Prostate gland (tissue), 2 donors: ENCODE measurements around the gene ADGRL3. TPM values are rescaled to one million over a fixed set of nuclear protein-coding genes. Genes with fewer than 3 reads are reported as not detected.

Experiments used
- DNase-seq: peaks from one replicate; pipeline ENCODE4 v3.0.0-alpha.2; 2019; ENCODE audit warnings: low spot score
- H3K27ac ChIP-seq, 2 donors: fragments of 200-600 bp; sonication (generic); 2 replicates each; pipeline ENCODE4 v1.5.1; 2017 to 2019
- H3K27me3 ChIP-seq: fragments of 200-600 bp; sonication (generic); replicated peaks from 2 replicates; pipeline ENCODE4 v1.5.1; 2019; ENCODE audit not compliant: insufficient read depth
- H3K36me3 ChIP-seq, 2 donors: fragments of 200-600 bp; sonication (generic); 1 replicate in 1 of 2; 2 replicates in 1 of 2; pipeline versions ENCODE4 v1.5.1 to v1.8.1; 2017 to 2019
- H3K4me1 ChIP-seq: fragments of 200-600 bp; sonication (generic); replicated peaks from 2 replicates; pipeline ENCODE4 v1.5.1; 2019
- H3K4me3 ChIP-seq, 2 donors: fragments of 200-600 bp; sonication (generic); 2 replicates each; pipeline ENCODE4 v1.5.1; 2017 to 2019
- H3K9me3 ChIP-seq: fragments of 200-600 bp; sonication (generic); 2 replicates; pipeline ENCODE4 v1.5.1; 2017
- CTCF ChIP-seq, 4 experiments: fragments of 200-600 bp in 2 of 4; fragments of 450-650 bp in 2 of 4; sonication (generic) in 2 of 4; IDR thresholded peaks; 1 replicate in 3 of 4; 2 replicates in 1 of 4; pipeline ENCODE4 v1.5.1; 2016 to 2019; ENCODE audit warnings: antibody characterized with exemption in 4 of 4, mild to moderate bottlenecking in 2 of 4, moderate library complexity in 2 of 4
- POLR2A ChIP-seq: fragments of 450-650 bp; IDR thresholded peaks from one replicate; pipeline ENCODE4 v1.6.1; 2016; ENCODE audit warnings: antibody characterized with exemption, mild to moderate bottlenecking
- POLR2AphosphoS5 ChIP-seq: sonication (generic); formaldehyde crosslinking; IDR thresholded peaks from one replicate; pipeline ENCODE4 v1.6.1; 2017; ENCODE audit warnings: antibody characterized with exemption
- WGBS: methylation state at CpG from one replicate; pipeline ENCODE4 v1.1.5; 2018; 5-methylcytosine and 5-hydroxymethylcytosine counted together
- intact Hi-C: fragments of 100-400 bp; cut with DNase I; formaldehyde crosslinking; loops from one replicate; pipeline ENCODE4 v1.14.2; 2022
- total RNA-seq, 2 donors: library from RNA; depleted of rRNA; stranded (reverse); fragments of >200 nt; gene quantifications; one replicate each; pipeline ENCODE4 v1.1.0, GENCODE V29; 2016

Gene ADGRL3
- total RNA-seq, 2 donors from 2014 or later: 1.7 to 23.5 TPM

- Histone ChIP-seq H3K9me3 (no peaks in the 10 kb centered on the region), H3K27ac (no peak overlapping the region), H3K27me3 (no peaks in the 10 kb centered on the region), H3K36me3 (no peaks in the 10 kb centered on the region), H3K4me3 (no peak overlapping the region), H3K4me1 (no peaks in the 10 kb centered on the region)
- TF ChIP-seq POLR2AphosphoS5: no peak
- no peak for TF ChIP-seq CTCF (IDR thresholded peaks at IDR 0.05)
- no peak for TF ChIP-seq POLR2A
- DNase-seq: no peak
- 93% methylated on average over 5 of the region's 5 CpGs for WGBS
- intact Hi-C loops: no loop called here
Observed at GRCh38 chr4:61531188-61531587, 331.1 kb downstream of the ADGRL3 start.

DNA sequence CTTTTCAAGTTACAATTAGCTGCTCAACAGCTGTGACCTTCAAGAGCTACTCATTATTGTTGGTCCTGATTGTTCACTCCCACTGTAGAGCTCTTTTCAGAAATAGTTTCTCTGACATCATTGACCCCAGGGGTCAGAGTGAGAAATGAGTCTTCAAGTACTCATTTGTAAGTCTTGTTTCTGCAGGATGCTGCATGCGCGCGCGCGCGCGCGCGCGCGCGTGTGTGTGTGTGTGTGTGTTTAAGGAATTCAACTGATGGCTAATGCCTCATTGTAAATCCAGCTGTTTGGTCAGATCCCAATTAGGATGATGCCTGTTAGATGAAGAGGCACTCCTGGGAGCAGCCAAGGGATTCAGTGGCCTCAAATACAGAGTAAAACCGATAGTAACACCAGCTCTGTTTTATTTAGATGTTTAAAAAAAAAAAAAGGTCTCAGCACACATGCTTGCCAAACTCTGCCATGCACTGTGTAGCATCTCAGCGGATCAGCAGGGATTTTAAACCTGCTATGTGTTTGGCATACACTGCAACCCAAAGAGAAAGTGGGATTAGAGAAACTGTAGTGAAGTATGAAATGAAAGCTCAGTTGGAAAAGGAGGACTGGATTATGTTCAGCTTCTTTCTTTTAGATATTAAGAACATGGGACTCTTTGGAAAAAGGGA is 332.3 kb downstream of the ADGRL3 start:
- intact Hi-C loops: no loop called here
- Histone ChIP-seq H3K4me3 (no peak overlapping the region), H3K9me3 (no peaks in the 10 kb centered on the region), H3K36me3 (no peaks in the 10 kb centered on the region), H3K4me1 (no peaks in the 10 kb centered on the region), H3K27me3 (no peaks in the 10 kb centered on the region), H3K27ac (no peak overlapping the region)
- WGBS: 75% methylated on average over 14 of the region's 14 CpGs
- no peak for TF ChIP-seq POLR2AphosphoS5
- TF ChIP-seq CTCF (IDR thresholded peaks at IDR 0.05): no peak
- no peak for TF ChIP-seq POLR2A
- DNase-seq: no peak

DNA sequence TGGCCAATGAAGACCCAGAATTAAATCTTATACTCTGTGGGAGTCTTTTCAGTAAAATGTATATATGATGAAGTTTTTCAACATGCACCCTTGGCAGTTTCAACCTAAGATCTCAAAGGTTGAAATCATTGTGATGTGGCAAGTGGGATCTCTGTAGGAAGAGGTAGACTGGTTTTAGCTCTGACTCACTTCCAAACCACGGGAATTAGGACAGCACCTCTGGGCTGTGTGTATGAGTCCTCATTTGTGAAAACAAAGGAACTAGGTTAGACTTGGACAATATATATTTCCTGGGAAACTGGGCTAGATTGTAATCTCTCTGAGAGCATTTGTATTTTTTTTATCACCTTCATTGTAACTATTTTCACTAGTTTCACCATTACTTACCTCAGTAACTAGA is 333.0 kb downstream of the ADGRL3 start:
- H3K4me1 ChIP-seq: no peaks in the 10 kb centered on the region
- 45% methylated on average over 1 of the region's 1 CpG for WGBS
- H3K9me3 ChIP-seq: no peaks in the 10 kb centered on the region
- no peak overlapping the region for H3K27ac ChIP-seq
- H3K27me3 ChIP-seq: no peaks in the 10 kb centered on the region
- no peak overlapping the region for H3K4me3 ChIP-seq
- no peak for DNase-seq
- intact Hi-C loops: no loop called here
- H3K36me3 ChIP-seq: no peaks in the 10 kb centered on the region
- TF ChIP-seq CTCF (IDR thresholded peaks at IDR 0.05) (no peak), POLR2AphosphoS5 (no peak), POLR2A (no peak)

GRCh38 chr4:61540944-61541343 is 340.8 kb downstream of the ADGRL3 start:
- Histone ChIP-seq H3K36me3 (no peaks in the 10 kb centered on the region), H3K27me3 (no peaks in the 10 kb centered on the region), H3K27ac (no peak overlapping the region), H3K9me3 (no peaks in the 10 kb centered on the region), H3K4me1 (no peaks in the 10 kb centered on the region), H3K4me3 (no peak overlapping the region)
- WGBS: 59% methylated on average over 2 of the region's 2 CpGs
- TF ChIP-seq CTCF (IDR thresholded peaks at IDR 0.05): no peak
- TF ChIP-seq POLR2A: no peak
- TF ChIP-seq POLR2AphosphoS5: no peak
- intact Hi-C loops: no loop called here
- no peak for DNase-seq

GRCh38 chr4:61541459-61541858 is 341.3 kb downstream of the ADGRL3 start:
- Histone ChIP-seq H3K27me3 (no peaks in the 10 kb centered on the region), H3K36me3 (no peaks in the 10 kb centered on the region), H3K9me3 (no peaks in the 10 kb centered on the region), H3K4me3 (no peak overlapping the region), H3K27ac (no peak overlapping the region), H3K4me1 (no peaks in the 10 kb centered on the region)
- TF ChIP-seq POLR2AphosphoS5: no peak
- TF ChIP-seq POLR2A: no peak
- no peak for TF ChIP-seq CTCF (IDR thresholded peaks at IDR 0.05)
- WGBS: 86% methylated on average over 2 of the region's 2 CpGs
- DNase-seq: no peak
- intact Hi-C loops: no loop called here
